ENCODE measurements around the gene SDC1. TPM values are rescaled to one million over a fixed set of nuclear protein-coding genes. Genes with fewer than 3 reads are reported as not detected.

SDC1 gene
- total RNA-seq, 4 donors from 2014 or later: 21.9 to 28.0 (median 24.7) TPM

- intact Hi-C loops (cut with DNase I): no loop called here
- no peak for DNase-seq
- peaks cover 0 to 9% of the 10 kb centered on the region in 2 donors for H3K4me1 ChIP-seq
- H3K27me3 ChIP-seq: no peaks in the 10 kb centered on the region
- H3K9me3 ChIP-seq: no peaks in the 10 kb centered on the region
- H3K27ac ChIP-seq: no peak overlapping the region
- no peak for TF ChIP-seq CTCF (IDR thresholded peaks at IDR 0.05)
- TF ChIP-seq POLR2A (IDR thresholded peaks at IDR 0.05): no peak
- H3K4me3 ChIP-seq (replicated peaks in 1 of 3): no peak overlapping the region
- no peaks in the 10 kb centered on the region for H3K36me3 ChIP-seq
- WGBS, 2 donors: 87 to 94% methylated on average over 8 of the region's 8 CpGs
These were observed 49.7 kb downstream of the SDC1 start for GRCh38 chr2:20175267-20175666.

- Histone ChIP-seq H3K27me3 (no peaks in the 10 kb centered on the region), H3K36me3 (no peaks in the 10 kb centered on the region), H3K9me3 (no peaks in the 10 kb centered on the region), H3K4me1 (peaks cover 0 to 9% of the 10 kb centered on the region in 2 donors), H3K4me3 (replicated peaks in 1 of 3) (no peak overlapping the region), H3K27ac (no peak overlapping the region)
- DNase-seq: no peak
- intact Hi-C loops (cut with DNase I): no loop called here
- 98 to 100% methylated on average over 2 of the region's 2 CpGs for WGBS, 2 donors
- TF ChIP-seq CTCF (IDR thresholded peaks at IDR 0.05): no peak
- TF ChIP-seq POLR2A (IDR thresholded peaks at IDR 0.05): no peak
These were observed 50.5 kb downstream of the SDC1 start for GRCh38 chr2:20174410-20174809.

GRCh38 chr2:20173496-20174402 is 51.2 kb downstream of the SDC1 start:
- H3K27me3 ChIP-seq: no peaks in the 10 kb centered on the region
- WGBS, 2 donors: 79 to 82% methylated on average over 14 of the region's 14 CpGs
- intact Hi-C loops (cut with DNase I): no loop called here
- no peak overlapping the region for H3K4me3 ChIP-seq (replicated peaks in 1 of 3)
- no peaks in the 10 kb centered on the region for H3K9me3 ChIP-seq
- H3K4me1 ChIP-seq: peaks cover 0 to 6% of the 10 kb centered on the region in 2 donors
- no peak for DNase-seq
- TF ChIP-seq CTCF (IDR thresholded peaks at IDR 0.05) (no peak), POLR2A (IDR thresholded peaks at IDR 0.05) (no peak)
- H3K27ac ChIP-seq: no peak overlapping the region
- H3K36me3 ChIP-seq: no peaks in the 10 kb centered on the region

GRCh38 chr2:20173064-20173463 is 51.9 kb downstream of the SDC1 start:
- no peaks in the 10 kb centered on the region for H3K27me3 ChIP-seq
- no peak overlapping the region for H3K27ac ChIP-seq
- TF ChIP-seq POLR2A (IDR thresholded peaks at IDR 0.05) (no peak), CTCF (IDR thresholded peaks at IDR 0.05) (no peak)
- WGBS, 2 donors: 84 to 95% methylated on average over 5 of the region's 5 CpGs
- DNase-seq: peak in 1 of 2 donors; percentile 17
- H3K4me3 ChIP-seq (replicated peaks in 1 of 3): no peak overlapping the region
- no peaks in the 10 kb centered on the region for H3K4me1 ChIP-seq
- no peaks in the 10 kb centered on the region for H3K36me3 ChIP-seq
- H3K9me3 ChIP-seq: no peaks in the 10 kb centered on the region
- intact Hi-C loops (cut with DNase I): no loop called here

Data from thyroid gland (tissue), 4 donors.